ENCODE results near the gene CXXC5. TPM values are rescaled to one million over a fixed set of nuclear protein-coding genes. Genes with fewer than 3 reads are reported as not detected.
A peak's percentile ranks its signal among the peaks of the same experiment; 100 is the strongest.

CXXC5 gene
- total and polyA plus RNA-seq, 9 of the 15 experiments (the other 6 are each of a cell fraction or from before 2014, with no cell fraction given) = 1.9 to 123 (median 45.8) TPM

DNA sequence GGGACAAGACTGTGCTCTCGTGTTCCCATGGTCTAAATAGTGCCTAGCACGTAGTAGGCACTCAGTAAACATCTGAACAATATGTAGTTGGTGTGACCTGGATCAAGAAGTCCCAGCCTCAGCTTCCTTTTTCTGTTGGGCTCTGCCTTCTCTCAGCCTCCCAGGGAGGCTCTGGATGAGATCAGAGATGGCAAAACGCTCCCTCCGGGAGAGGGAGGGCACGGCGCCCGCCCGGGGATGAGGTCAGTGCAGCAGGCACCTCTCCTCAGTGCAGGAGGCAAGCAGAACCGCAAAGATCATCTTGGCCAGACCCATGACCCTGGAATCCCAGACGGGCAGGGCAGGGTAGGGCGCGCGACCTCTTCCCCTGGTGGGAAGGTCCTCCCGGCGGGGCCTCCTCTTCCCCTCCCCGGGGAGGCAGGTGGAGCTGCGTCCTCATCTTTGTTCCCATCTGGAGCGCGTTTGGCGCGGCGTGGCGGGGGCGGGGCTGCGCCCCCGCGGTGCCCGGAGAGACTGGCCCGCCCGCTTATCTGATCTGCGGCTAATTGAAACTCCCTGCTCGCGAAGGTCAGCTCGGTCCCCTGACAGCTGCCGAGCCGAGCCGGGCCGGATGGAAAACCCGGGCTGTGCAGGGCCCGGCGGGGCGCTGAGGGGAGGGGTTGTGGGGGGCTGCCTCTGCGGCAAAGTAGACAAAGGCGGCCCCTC, 60.9 kb downstream of the CXXC5 start (continued):
- TF ChIP-seq TEAD4 (IDR thresholded peaks at IDR 0.05; ENCODE audit: low read length) = peak; percentile 52
- no peak for TF ChIP-seq TEAD4 (CRISPR knock-in tag; IDR thresholded peaks at IDR 0.05; ENCODE audit: borderline replicate concordance)
- no peak for TF ChIP-seq ETV5 (CRISPR knock-in tag; IDR thresholded peaks at IDR 0.05; ENCODE audit: low read depth)
- TF ChIP-seq BDP1 (IDR thresholded peaks at IDR 0.05; ENCODE audit: insufficient read depth, insufficient read length) = no peak
- no peak for TF ChIP-seq SRSF1 (IDR thresholded peaks at IDR 0.05; ENCODE audit: low read depth, low read length)
- peak; percentile 97 for TF ChIP-seq ZBTB7A (IDR thresholded peaks at IDR 0.05; ENCODE audit: borderline replicate concordance, control insufficient read depth, low read depth, low read length)
- no peak for TF ChIP-seq NFE2L1 (tag; IDR thresholded peaks at IDR 0.05; ENCODE audit: borderline replicate concordance, low read depth)
- TF ChIP-seq MAFF (IDR thresholded peaks at IDR 0.05; ENCODE audit: low read length) = no peak
- TF ChIP-seq ZBTB40 (IDR thresholded peaks at IDR 0.05) = no peak
- no peak for TF ChIP-seq ZBTB40 (CRISPR knock-in tag; IDR thresholded peaks at IDR 0.05)
- no peak for TF ChIP-seq CHD2 (IDR thresholded peaks at IDR 0.05; ENCODE audit: low read depth, low read length)
- TF ChIP-seq ZNF592 (IDR thresholded peaks at IDR 0.05) = peak; percentile 76
- no peak; the same call in 1 of the 2 replicates for TF ChIP-seq MTA1 (IDR thresholded peaks at IDR 0.05; ENCODE audit: borderline replicate concordance)

All from K562 (cell line).